Peyer's patch (tissue), 4 donors: ENCODE data around the gene SLC35G6.

Source experiments
- POLR2A ChIP-seq, 2 donors: fragments of 450-650 bp; IDR thresholded peaks; one replicate each; pipeline ENCODE4 v1.5.1; 2017; ENCODE audit warnings: antibody characterized with exemption in 2 of 2, mild to moderate bottlenecking in 2 of 2, moderate library complexity in 2 of 2
- TF ChIP-seq, protein P1 (sequence below), 6 experiments: fragments of 450-650 bp in 4 of 6; fragments of 200-600 bp in 2 of 6; sonication (generic) in 1 of 6; IDR thresholded peaks; one replicate each; pipeline ENCODE4 v1.5.1; 2017 to 2019; ENCODE audit warnings: antibody characterized with exemption in 6 of 6, mild to moderate bottlenecking in 3 of 6, moderate library complexity in 1 of 6

DNA sequence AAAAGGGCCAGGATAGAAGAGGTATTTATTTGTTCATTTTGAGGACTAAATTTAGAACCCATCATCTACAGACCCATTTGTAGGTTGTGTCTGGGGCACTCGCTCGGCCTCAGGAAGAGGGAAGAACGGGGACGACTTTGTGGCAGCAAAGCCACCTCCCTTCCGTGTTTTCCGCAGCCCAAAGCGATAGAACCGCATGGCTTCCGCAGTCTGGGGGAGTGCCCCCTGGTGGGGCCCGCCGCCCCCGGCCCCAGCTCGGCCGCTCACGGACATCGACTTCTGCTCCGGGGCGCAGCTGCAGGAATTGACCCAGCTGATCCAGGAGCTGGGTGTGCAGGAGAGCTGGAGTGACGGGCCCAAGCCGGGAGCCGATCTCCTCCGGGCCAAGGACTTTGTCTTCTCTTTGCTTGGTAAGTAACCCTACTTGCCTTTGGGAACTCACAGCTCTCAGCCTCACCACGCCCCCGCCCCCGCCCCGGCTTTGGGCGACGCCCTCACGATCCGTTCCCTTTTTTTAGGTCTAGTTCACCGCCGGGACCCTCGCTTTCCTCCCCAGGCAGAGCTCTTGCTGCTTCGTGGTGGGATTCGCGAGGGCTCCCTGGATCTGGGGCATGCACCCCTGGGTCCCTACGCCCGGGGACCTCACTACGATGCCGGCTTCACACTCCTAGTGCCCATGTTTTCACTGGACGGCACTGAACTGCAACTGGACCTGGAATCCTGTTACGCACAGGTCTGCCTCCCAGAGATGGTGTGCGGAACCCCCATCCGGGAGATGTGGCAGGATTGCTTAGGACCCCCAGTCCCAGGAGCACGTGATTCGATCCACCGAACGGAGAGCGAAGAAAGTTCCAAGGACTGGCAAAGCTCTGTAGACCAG is 45.3 kb upstream of the SLC35G6 start:
- TF ChIP-seq, protein P1, sequence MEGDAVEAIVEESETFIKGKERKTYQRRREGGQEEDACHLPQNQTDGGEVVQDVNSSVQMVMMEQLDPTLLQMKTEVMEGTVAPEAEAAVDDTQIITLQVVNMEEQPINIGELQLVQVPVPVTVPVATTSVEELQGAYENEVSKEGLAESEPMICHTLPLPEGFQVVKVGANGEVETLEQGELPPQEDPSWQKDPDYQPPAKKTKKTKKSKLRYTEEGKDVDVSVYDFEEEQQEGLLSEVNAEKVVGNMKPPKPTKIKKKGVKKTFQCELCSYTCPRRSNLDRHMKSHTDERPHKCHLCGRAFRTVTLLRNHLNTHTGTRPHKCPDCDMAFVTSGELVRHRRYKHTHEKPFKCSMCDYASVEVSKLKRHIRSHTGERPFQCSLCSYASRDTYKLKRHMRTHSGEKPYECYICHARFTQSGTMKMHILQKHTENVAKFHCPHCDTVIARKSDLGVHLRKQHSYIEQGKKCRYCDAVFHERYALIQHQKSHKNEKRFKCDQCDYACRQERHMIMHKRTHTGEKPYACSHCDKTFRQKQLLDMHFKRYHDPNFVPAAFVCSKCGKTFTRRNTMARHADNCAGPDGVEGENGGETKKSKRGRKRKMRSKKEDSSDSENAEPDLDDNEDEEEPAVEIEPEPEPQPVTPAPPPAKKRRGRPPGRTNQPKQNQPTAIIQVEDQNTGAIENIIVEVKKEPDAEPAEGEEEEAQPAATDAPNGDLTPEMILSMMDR (IDR thresholded peaks at IDR 0.05) = peak; percentile 9 to 51 (median 25)
- TF ChIP-seq POLR2A (IDR thresholded peaks at IDR 0.05) = no peak
